Mucosa of gallbladder (tissue), 1 donor: Measurements from ENCODE around the gene MSI2. TPM values are rescaled to one million over a fixed set of nuclear protein-coding genes. Genes with fewer than 3 reads are reported as not detected.
A peak's percentile ranks its signal among the peaks of the same experiment; 100 is the strongest.

Experiments
- DNase-seq: peaks from one replicate; pipeline ENCODE4 v3.0.0-alpha.2; 2020; ENCODE audit warnings: low spot score
- total RNA-seq: library from RNA; stranded (reverse); gene quantifications from one replicate; pipeline ENCODE4 v1.2.1, GENCODE V29; 2021
- donor health status: DM: no; HTN: no; CAD: no.

Gene MSI2
- total RNA-seq, 1 donor from 2014 or later, result 133 TPM

DNA sequence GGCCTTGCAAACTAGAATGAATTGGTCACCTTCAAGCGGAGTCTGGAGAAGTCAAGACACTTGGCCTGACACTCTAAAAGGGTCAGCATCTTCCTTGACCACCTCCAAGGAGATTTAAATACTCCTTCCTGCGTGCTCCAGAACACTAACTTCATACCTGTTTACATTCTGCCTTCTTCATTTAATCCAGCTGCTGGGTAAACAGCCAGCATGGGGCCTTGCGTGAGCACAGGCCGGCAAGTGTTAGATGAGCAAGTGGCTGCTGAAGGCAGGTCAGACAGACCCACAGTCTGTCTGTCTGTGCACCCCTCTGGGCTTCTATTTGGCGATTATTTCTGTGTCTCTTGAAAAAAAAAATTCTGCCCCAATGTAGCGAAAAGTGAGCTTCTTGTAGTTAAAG is 153.8 kb downstream of the MSI2 start:
- no peak for DNase-seq

DNA sequence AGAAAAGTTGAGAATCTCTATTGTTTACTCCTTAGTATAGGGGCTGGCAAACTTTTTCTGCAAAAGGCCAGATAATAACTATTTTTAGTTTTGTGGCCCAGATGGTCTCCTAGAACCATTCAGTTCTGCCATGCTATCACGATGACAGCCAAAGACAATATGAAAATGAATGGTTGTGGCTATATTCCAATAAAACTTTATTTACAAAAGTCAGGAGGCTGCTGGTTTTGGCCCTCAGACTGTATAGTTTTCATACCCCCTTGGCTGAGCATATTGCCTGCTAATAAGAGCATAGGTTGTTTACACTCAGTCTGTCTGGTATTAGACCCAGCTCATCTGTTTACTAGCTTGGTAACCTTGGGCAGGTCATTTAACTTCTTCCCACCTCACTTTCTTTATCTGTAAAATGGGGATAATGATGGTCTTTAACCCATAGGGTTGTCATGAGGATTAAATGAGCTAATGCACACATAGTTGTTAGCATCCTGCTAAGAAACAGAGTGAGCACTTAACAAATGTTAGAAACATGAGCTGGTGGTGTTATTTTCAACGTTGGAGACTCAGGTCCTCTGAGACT is 156.3 kb downstream of the MSI2 start:
- DNase-seq, result no peak

DNA sequence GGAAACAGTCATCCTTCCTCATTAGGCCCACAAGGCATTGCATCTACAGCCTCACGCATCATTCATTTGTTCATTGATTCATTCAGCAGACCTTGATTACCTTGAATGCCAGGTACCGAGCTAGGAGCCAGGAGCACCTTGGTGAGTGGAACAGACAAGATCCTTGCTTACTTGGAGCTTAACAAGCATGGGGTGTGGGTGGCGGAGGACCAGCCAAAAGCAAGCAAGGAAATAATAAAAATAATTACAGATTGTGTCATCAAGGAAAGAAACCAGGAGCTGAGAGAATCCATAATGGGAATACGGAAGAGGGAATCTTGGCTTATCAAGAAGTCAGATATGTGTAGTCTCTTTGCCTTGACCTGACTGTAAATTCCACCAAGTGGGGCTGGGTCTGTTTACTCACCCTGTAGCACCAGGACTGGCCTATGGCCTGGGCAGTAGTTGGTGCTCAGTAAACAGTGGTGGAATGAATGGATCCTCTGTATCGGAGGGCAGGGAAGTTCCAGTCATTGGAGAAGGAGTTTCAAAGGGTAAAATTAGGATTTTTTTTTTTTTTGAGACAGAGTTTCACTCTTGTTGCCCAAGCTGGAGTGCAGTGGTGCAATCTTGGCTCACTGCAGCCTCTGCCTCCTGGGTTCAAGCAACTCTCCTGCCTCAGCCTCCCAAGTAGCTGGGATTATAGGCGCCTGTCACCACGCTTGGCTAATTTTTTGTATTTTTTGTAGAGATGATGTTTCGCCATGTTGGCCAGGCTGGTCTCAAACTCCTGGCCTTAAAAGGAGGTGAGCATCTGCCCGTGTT is 157.7 kb downstream of the MSI2 start:
- peak; percentile 73 for DNase-seq

DNA sequence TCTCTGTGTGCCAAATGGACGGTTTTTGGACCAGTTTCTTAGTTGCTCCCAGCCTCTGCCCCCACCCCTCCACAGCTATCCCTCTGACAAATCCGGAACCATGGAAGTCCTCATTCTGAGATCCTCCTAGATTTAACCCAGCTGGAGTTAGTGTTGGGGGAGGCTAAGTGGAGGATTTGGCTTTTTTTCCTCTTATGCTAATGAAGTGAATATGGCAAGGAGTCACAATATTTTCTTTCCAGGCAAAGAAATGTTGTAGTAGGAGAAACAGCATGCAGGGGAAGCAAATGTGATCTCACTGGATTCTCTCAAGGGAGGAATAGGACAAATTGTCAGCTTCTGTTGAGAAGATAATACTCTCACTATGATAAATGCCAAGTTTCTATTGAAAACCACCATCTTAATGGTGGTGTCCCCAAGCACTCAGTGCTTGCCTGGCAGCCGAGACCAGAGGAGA is 159.5 kb downstream of the MSI2 start:
- DNase-seq, result no peak

DNA sequence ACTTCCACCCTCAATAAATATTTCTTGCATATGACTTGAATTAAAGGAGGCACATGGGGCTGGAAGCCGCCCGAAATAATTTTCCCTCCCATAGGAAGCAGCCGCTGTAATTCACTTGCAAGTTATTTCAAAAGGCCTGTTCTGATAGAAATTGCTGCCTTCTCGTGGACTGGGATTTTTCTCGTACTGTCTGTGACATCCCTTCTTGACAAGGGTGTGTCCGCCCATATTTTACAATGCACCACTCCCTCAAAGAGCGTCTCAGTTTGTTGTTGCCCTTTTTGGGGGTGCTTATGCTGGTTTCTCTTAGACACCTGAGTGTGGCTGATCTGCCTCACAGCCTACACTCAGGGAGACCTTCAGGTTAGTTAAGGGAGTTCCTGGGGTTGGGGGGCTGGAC is 160.0 kb downstream of the MSI2 start:
- no peak for DNase-seq

DNA sequence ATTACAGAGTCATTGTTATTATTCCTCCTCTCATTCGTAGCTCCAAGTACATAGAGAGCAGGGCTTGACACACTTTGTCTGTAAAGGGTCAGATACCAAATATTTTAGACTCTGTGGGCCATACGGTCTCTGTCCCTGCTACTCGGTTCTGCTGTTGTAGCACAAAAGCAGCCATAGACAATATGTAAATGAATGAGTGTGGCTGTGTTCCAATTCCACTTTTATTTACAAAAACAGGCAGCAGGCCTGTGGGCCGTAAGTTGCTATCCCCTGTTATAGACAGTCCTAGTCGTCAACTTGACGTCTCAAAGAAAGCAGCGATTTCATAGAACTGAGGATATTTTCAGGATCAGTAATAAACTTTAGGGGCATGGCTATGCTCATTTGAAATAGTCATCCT is 161.6 kb downstream of the MSI2 start:
- no peak for DNase-seq

DNA sequence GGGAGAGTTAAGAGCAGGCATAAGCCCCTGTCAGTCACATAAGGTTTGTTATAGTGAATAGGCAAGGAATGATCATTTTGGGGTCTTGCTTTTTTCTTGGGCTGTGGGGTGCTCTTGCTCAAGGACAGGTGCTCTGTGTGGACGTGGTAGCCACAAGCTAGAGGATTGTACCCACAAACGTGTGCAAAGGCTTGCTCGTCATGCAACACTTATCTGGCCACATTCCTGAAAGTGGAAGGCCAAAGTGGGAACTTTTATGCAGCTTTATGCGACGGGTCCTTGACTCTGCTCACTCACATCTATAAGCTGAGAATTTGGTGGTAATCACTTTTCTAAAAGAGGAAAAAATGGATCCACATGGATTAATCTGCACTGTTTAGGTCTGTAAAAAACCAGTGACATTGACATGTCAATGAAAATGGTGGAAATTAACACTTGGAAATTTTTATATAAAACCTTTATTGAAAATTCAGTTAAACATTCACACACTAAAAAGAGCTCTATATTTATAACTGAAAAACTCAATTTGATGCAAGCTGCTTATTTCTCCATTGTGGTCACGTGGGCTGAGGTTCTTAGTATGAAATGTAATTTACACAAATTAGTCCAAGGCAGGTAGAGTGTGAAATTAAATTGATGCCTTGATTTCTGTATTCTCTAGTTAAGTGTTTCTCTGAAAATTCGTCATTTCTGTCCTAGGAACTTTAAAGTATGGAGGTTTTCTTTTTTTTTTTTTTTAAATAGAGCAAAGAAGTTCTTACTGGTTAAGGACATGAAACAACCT is 162.3 kb downstream of the MSI2 start:
- DNase-seq, result no peak

DNA sequence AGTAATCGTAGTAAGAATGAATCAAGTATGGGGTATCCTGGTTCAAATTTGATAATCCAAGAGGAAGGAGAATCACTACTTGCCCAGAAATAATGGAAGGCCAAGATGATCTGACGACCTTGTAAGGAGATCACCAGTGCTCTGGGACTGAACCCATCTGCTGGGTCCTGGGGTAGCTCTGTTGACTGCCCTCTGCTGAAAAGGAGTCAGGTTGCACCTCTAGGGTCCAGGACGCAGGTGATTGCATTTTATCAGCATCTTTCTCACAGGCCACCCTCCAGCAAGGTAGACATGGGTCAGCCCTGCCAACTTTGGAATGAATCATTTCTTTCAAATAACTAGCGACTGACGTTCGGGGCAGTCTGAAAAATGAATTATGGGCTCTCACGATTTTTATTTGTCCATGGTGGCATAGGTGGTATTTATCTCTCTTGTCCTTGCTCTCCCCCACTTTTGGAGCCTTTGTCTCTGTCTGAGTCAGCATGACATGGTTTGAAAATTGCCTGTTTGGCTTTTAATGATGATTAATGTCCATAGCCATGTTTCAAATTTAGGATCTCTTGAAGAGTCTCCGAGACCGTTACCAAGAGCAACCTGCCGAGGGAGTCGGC is 163.7 kb downstream of the MSI2 start:
- DNase-seq, result no peak

DNA sequence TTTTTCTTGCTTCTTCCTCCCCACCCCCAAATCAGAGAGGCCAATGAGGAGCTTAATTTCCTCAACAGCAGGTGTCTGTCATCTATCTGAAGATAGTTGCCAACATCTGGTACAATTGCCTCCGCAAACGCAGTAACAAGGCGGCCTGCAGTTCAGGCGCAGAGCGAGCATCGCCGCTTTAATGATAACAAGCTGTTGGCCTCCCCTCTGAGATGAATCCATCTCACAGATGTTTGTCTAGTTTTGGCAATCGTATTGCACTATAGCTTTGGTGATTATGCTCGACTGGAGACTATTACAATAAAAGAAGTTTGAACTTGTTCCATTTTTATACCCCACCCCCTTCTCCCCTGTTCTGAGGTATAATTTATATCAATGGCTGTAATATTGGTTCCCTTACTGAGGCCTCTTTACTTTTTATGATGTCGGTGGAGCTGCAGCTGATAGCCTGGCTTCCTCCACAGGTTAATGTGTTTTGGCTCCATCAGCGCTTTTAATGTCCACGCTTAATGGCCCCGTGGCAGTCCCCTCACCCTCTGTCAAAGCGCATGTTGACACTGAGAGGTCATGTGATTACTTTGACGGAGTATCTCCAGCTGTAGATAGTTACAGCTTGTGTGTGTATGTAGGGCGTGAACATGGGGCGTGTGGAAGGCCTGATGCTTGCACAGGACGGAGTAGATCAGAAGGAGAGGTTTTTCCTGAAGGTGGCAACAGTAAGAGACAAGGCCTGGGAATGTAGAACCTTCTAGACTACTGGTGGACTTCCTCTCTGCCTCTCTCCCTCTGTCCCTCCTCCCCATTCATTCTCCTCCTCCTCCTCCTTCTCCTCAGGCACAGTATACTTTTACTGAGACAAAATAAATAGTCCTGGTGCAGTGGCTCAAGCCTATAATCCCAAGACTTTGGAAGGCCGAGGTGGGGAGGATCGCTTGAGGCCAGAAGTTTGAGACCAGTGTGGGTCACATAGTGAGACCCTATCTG is 164.7 kb downstream of the MSI2 start:
- no peak for DNase-seq

DNA sequence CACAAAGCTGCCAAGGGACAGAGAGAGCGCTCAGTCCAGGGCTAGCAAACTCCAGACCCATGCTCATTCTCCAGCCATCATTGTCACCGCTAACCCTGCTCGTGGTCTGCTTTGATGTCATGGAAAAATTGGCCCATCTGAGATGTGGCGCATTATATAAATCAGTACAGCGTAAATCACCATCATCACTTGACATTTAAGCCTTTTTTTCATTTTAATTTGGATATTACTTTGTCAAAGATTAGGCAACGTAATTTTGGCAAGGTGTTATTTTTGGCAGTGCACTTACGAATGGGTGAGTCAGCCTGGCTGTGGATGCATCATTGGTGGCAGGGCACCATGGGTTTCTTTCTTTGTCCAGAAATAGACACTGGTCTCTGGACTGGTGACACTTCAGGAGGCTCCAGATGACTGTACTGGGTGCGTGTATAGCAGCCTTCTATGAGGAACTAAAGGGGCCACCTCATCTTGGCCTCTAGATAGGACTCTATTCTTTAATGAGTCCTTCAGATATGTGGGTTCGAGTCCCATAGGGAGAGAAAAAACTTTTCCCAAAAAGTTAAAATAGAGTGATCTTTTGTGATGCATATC is 166.3 kb downstream of the MSI2 start:
- DNase-seq, result no peak

DNA sequence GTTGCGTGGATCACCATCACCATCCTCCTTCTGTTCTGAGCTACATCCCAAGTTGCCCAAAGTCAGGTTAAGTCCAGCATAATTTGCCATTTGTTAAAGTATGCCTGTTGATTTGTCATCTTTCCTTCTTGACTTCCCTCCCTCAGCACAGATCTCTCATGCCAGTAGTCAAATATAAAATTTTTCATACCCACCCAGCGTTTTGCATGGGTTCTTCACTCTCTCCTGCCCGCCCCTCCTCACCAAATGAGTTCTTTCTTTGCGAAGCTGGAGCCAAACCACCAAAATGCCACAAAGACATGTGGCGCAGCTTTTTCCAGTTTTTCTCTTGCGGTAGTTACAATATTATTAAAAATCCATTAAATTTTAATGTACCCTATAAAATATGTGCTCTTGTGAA is 167.2 kb downstream of the MSI2 start:
- no peak for DNase-seq

DNA sequence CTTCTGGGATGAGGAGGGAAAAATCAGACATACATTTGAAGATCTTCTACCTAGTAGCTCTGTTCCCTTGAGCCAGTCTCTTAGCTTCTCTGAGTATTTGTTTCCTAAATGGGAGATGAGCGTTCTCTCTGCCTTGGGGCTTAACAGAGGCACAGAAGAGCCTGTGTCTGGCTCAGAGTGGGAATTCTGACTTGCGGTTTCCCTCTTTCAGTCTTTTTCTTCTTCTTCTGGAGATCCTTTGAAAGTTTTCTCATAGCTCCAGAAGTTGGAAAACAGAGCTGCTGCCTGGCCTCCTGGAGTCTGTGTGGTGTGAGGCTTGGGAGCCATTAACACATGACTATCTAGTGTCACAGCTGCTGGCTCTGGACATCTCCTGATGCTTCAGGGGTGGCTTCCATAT is 167.9 kb downstream of the MSI2 start:
- DNase-seq, result no peak

DNA sequence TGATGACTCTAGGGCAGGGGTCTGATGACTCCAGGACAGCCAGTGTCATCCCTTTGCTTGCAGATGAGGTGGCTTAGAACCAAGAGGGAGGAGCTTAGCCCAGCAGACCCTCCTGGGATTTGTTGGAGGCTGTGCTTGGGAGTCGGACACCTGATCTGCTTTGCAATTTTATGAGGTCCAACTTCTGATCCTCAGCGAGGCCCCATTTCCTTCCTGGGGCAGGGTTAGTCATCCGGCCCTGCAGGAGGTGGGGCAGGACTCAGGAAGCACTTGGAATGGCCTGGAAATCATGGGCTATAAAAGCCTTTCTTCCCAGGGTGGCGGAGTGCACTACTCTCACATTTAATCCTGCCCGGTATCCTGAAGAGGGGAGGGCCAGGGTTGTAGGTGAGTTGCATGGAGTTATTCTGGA is 168.5 kb downstream of the MSI2 start:
- DNase-seq, result no peak

DNA sequence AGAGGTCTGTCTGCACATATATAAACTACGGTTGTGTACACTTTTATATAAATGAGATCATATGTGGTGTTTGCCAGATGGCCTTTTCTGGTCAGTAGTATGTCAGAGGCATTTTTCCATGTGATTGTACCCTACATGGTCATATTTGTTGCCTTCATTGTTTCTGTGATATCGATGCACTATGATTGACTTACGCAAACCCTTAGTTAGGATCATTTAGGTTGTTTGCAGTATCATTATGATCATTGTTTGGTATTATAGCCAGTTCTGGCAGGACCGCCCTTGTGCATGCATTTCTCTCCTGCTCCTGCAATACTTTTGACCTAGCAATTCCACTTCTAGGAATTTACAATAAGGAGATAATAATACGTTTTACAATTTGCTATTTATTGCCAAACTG is 169.1 kb downstream of the MSI2 start:
- no peak for DNase-seq

DNA sequence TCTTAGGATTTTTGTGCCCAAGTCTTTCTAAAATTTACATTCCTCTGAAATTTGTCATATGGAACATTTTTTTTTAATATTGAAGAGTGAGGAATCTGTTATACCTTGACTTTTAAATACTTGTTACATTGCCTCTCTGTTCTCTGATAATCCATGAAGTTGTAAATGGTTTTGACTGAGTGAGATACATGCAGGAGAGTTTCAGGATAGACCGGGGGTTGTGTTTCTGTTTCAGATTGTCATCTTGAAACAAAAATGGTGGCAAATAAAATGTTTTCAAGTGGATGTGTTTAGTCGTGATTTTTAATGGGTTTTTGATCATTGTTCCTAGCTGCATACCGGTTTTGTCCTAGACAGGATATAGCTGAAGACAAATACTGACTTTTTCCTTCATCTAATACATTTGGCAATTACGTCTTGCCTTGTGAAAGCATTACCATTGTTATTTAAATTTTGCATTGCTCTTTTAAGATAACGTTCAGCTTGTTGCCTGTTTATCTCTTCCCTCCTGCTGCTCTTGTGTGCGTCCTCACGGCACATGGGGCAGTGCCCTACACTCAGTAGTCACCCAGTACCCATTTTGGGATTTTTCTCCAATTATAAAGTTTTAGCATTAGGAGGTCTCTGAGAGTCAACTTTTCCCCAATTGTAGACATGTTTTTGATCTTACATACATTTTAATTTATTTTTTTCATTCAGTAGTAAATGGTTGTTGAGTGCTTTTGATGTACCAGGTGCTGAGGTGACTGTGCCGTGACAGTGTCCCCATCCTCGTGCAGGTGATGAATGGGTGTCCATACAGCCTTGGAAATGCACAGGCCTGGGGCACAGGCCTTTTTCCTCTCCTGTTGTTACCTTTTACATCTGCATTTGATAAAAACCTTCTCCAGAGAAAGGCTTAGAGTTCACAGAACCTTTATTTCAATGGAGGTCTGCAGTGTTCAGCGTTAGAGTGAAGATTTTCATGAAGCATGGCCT is 169.9 kb downstream of the MSI2 start:
- DNase-seq, result no peak

DNA sequence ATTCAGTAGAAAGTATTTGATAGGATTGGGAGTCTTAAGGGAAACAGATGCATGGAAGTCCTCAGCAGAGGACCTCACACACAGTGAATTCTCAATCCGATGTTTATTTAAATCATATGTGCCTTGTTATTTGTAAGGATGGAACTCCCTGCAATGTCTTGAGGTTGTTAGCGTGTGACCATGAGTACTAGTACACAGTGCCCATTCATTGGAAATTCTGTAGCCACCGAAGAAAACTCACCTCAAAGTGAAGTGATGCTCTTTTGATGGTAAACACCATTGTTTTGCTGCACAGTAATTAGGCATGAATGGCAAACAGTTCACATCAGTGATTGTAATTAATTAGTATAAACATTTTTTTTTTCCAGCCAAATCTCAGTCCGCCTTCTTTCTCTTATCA is 173.6 kb downstream of the MSI2 start:
- DNase-seq, result no peak

DNA sequence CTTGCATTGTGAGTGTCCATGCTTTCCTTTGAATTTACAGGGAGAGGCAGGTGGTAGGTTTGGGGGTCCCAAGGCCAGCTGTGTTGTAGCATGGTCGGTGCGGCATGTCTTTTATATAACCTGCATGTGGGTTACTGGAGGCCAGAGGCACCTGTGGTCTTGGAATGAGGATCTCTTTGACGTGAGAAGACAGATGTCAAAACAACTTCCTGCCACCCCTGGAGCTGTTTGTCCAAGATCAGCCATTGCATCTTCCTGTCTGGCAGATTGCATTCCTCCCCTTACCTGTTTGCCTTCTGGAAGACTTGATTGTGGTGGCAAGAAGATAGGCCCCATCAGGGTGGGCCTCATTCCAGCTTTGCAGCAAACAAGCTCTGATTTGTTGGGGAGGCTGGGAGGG is 175.1 kb downstream of the MSI2 start:
- DNase-seq, result no peak

DNA sequence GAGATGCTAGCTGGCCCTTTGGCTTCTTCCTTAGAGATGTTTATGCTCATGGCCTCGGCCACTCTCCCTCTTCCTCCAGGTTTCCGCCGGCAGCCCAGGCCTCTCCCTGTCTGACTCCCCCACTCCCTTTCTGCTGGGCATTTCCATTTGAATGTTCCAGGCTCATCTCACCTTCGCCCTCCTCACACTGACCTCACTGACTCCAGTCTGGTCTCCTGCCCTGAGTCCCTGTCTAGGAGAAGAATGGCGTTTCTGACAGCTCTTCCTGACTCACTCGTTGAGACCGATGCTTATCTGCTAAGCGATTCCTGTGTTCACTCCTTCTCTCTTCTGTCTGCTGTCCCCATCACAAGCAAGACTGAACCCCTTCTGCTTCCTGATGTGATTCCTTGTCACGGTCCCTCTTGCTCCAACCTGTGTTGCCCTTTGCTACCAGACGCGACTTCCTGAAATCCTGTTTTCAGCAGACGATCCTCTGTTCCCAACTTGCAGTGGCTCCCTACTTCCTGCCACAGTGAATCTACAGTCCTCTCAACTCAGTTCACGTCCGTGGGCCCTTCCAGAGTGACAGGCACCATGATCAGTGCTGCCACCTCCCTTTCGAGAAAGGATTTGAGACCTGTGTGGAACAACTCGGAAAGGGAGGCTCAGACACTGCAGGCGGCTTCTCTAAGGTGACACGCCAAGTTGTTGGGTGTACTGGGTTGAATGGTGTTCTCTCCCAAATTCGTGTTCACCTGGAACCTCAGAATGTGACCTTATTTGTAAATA is 176.4 kb downstream of the MSI2 start:
- DNase-seq, result no peak

DNA sequence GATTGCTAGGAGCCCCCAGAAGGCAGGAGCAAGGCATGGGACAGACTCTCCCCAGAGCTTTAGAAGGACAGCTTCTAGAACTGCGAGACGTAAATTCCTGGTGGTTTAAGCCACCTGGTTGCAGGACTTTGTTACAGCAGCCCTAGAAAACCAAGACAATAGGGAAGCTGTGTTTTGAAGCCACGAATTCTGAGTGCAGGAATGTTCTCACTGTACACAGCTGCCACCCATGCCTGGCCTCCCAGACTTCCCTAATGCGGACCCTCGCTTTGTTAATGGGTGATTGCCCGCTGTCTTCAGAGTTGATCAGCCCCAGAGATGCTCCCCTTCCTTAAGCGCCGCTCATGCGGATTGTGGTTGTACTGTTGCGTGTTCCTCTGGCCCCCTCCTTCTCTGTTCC is 177.1 kb downstream of the MSI2 start:
- DNase-seq, result no peak
